ENCODE data around the gene TMIE.

Gene TMIE

DNA sequence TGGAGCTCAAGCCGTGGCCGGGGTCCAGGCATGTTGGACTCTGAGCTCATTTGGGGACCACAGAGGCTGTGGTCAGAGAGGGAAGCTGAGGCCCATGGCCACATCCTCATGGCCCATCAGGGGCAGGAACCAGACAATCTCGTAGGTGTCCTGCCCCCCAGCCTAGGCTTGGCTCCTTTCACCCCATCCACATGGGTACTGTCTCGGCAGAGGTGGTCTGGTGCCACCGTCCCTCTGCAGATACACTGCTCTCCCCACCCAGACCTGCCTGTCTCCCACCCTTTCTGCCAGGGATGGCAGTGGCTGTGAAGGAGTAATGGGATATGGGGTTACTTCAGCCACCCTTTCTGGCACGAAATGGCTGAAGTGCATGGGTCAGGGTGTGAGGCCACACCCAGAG is 8.5 kb downstream of the TMIE start:
- no peak for DNase-seq

DNA sequence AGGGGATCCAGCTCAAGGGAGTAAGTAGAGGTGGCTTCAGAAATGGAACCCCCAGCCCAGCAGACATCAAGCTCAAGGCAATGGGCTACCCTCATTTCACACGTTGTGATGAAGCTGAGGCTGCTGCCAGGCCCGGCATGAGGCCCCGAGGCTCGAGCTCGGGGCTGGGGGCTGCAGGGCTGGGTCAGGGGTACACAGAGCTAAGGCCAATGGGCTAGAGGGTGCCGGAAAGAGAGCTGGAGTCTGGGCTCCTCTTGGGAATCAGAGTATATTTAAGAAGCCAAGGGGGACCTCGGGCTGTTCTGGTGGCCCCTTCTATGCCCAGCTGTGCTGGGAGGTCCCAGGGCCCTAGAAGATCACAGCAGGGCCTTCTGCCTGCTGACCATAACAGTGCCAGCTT is 9.0 kb downstream of the TMIE start:
- no peak for DNase-seq

DNA sequence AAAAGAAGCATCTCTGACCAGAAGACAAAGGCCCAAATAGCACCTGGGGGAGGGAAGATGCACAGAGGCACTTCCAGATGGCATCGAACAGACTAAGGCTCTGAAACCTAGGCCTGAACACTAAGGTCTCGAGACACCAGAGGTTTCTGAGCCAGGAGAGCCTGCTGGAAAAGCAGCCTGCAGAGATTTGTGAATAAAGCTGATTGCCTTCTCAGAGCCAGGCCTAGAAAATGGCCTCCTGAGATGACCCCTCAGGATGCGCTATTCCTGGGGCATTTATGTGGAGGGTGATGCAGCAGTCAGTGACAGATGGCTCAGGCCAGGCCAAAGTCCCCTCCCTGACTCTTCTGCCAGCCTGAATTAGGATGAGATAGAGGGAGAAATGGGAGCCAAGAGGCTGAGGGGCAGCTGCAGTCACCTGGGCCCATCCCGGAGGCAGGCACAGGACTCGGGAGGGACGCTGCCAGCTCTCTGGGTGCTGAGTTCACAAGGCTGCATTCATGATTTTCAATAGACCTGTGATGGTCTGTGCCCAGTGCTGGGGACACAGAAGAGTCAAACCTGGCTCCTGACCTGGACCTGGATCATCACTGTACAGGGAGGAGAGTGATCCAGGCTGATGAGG is 9.6 kb downstream of the TMIE start:
- no peak for DNase-seq

DNA sequence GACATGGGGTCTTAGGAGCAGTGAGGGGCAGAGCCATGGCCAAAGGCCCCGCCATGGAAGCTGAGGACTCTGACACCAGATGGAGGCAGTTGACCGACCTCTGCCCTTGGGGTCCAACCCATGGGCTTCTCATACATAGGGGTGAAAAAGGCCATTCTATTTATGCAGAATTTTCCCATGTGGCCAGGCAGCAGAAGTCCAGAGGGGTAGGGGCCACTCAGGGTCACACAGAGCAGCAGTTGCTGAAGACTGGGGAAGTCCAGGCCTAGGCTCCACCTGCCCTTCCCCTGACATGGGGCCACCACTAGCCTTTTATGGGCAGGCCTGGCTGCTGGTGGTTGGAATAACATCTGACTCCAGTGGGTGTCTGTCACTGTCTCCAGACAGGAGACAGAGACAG is 10.1 kb downstream of the TMIE start:
- DNase-seq: no peak

DNA sequence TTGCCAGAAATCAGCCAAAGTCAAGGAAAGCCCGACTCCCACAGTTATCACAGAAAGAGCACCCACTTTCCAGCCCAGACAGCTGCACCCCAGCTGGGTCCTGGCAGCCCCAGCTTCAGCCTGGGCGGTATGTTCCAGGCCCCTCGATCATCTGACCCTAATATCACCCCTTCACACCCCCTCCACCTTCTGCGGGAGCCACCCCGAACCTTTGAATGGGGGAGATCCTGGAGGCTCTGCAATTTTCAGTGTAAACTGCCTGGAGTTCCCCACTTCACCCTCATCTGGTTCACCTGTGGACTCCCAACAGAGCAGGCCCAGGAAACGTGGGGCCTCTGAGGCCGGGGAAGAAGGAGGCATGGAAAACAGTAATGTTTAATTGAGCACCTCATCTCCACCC is 10.6 kb downstream of the TMIE start:
- no peak for DNase-seq

DNA sequence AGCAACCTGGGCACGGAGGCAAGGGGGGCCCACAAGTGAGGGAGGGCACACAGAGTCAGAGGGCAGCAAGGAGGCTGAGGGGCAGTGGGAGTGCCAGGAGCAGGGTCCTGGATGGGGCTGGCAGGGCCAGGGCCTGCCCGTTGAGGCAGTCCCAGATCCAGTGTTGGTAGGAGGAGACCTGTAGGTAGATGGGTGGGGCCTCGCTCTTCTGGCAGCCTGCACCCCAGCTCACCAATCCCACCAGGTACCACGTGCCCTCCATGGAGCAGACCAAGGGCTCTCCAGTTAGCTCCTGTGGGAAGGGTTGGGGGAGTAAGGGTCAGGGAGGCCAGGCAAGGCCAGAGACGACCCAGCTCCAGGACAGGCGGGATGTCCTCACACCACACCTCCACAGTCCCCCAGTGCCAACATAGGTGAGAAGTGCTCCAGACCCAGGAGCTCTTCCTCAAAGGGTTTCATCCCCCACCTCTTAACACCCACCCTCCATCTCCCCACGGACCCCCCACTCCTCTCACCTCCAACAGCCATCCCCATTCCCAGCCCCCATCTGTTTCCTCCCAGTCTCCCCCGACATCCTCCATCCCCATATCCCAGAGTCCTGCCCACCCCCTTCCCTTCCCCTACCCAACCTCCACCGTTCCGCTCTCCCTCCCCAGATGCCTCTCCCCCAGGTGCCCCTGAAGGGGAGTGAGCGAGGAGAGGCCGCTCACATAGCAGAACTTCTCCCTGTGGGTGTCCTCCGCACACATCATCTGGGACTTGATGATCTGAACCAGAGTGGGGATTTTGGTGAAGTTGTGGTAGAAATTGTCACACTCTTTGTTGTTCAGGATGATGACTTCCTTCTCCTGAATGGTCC is 11.2 kb downstream of the TMIE start:
- no peak for DNase-seq

DNA sequence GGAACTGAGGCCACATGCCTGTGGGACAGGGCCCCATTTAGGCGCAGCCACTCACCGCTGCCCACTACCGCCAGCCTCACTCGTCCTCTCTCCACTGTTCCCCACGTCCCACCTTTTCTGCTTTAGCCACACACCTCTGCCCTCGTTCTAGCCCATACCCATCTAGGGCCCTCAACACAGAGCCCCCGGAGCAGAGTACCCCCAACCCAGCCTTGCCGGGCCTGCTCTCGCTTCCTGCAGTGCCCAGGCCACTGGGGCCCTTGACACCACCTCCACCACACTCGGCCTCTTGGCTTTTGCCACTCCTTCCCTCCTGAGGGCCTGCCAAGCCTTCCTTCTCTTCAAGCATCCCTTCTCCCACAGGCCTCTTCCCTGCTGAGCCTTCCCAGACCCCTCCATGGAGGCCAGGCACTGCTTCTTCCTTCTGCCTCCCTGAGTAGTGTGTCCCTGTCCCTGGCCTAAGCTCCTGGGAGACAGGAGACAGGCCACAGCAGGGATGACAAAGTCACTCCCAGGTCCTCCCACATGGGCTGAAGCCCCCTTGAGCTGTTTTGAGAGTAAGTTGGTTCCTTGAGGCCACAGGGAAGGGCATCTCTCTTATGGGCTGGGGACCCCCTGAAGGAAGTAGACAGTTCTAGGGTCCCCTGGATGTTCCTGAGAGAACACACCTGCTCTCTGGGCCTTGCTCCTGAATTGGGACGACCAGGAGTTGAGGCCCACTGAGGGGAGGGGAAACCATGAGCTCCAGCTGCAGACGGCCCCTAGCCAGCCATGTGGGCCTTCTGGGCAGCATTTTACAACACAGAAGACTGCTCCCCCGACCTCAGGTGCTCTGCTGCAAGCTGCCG is 12.1 kb downstream of the TMIE start:
- no peak for DNase-seq

DNA sequence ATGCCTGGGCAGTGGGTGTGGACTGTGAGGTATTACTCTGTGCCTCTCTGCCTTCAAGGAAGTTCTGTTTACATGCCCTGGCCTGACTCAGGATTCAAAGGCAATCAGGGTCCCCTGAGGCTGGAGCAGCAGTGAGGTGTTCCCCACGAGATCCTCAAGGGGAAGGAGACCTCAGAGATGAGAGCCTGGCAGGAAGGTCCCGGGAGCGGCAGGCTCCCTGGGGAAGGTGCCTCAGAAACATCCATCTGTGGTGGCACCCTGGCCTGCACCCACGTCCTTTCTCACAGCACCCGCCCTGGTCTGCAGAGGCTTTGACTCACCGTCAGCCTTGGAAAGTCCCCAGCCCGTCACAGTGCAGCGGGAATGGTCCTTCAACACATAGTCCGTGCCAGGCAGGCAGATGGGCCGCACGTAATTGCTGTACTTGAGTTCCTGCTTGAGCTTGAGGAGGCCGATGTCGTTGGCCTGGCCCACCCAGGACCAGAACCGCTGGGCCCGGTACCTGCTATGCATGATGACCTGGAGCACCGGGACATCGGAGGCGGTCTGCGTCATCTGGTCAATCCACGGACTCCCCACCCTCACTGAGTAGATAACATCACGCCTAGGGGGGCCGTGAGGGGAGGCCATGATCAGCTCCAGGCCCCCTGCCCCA is 12.8 kb downstream of the TMIE start:
- DNase-seq: no peak

DNA sequence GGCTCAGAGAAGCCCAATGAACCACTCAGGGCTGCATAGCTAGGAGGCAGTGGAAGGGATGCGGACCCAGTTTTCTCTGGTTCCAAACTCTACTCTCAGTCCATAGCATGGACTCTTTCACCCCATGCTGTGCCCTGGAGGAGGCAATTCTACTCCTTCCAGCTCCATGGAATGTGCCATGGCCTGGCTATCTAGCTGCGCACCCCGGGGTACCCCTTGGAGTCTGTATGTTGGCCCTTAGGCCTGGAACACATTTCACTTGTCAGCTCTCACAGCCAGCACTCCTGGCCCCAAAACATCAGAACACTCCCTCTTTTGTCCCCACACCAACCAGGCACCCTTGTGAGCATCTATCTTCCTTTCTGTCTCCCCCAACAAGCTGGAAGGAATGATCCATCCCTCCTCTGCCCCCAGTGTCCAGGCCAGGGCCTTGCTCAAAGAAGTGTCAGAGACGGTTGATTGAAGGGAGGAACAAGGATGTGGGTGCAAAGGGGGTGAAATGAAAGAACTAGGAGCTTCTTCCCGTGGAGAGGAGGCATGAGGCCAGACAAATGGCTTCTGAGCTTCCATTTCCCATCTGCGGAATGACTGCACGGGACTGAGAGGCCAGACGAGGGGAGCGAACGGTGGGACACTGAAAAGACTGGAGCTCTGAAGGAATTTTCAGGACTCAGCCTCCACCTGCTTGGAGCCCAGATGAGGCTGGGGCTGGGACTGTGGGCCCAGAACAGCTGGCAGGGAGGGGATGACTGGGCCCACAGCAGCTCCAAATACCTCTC is 13.7 kb downstream of the TMIE start:
- no peak for DNase-seq

DNA sequence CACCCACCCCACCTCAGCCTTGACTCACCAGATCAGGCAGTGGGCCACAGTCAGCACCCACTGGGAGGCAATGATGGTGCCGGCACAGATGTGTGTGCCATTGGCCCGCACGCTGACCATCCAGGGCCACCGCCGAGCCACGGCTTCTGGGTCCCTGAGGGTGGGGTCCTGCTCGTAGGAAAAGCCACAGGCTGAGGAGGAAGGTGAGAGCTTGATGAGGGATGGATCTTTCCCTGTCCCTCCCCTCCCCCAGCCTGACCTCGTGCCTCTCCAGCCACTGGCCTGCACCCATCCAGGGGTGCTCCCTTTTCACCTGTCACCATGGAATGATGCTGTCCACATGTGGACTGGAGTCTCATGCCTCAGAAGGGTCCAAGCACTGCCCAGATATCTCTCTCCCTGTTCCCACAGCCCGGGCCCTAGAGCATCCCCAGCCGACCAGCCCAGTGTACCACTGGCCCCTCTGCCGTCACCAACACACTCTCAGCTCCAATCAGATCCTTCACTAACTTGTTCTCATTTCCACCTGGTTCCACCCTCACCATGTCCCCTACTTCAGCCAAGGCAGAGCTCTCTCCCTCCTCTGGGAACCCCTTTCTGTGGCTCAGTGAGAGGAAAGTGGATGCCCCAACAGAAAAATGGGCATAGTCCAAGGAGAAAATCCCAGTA is 14.4 kb downstream of the TMIE start:
- DNase-seq: no peak

DNA sequence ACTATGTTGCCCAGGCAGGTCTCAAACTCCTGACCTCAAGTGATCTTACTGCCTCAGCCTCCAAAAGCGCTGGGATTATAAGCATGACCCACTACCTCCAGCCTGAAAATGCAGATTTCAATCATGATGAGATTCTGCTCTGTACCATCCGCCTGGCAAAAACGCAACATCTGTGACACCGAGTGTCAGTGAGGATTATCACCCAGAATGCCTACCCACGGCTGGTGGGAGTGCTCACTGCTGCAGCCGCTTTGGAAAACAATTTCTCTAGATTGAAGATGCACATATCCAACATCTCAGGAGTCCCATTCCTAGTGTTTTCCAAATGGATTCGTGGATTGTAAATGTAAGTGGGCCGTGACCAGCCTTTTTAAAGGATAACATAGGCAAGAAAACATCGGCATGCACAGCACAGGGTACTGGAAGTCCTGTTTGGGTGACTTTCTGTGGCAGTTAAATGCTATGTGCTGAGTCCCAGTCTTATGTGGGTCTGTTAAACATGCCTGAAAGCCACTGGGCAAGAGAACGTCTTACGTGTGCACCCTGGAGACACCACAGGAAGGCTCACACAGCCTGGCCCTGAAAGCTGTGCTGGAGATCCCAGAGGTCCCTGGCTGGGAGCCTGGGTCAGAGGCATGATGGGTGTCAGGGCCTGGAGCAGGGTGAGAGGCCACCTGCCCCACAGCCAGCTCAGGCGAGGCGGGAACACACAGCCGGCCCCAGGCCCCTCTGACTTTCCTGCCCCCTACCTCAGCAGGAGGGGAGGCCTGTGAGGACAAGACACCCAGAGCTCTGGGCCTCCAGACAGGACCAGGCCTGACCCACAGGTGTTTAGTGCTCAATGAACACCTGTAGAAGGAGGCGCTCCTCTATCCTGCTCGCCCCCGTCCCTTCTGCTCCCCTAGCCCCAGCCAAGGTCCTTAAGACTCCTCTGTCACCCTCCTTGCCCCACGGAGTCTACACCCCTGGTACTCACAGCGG is 15.6 kb downstream of the TMIE start:
- no peak for DNase-seq

DNA sequence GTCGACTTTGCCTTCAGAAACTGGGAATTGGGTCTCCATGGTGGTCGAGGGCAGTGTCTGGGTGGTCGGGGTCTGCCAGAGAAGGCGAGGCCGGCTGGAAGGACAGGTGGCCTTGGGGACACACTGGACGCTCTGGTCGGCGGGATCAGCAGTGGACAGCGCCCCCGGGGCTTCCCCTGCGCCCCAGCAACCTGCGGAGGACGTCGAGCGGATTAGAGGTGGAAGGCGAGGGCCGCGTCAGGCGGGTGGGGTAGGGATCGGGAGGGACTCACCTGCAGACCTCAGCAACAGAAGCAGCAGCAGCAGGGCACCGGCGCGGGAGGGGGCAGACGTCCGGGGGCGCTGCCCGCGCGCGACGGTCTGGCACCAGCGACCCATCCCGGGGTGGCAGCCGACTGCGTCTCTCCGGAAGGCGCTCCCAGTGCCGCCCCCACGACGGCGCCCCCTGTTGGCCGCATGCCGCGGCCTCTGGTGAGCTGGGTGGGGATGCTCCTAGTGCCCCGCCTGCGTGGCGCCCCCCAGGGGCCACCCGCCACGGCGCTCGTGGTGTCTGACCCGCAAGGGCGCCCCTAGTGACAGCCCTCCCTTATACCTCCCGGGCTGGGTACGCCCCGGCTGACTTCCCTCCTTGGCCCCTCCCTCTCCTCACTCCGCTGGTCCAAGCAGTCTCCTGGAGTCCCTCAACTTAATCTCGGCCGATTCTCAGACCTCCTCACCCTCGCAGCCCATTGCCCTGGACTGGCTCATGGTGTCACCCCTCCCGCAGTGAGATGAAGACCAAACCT is 16.4 kb downstream of the TMIE start, which contains the start of gene PRSS50:
PRSS50 (minus strand) TSS at position 423 of the 785 bp plus-strand sequence; CDS start at position 378, 45 bp downstream.
- no peak for DNase-seq

DNA sequence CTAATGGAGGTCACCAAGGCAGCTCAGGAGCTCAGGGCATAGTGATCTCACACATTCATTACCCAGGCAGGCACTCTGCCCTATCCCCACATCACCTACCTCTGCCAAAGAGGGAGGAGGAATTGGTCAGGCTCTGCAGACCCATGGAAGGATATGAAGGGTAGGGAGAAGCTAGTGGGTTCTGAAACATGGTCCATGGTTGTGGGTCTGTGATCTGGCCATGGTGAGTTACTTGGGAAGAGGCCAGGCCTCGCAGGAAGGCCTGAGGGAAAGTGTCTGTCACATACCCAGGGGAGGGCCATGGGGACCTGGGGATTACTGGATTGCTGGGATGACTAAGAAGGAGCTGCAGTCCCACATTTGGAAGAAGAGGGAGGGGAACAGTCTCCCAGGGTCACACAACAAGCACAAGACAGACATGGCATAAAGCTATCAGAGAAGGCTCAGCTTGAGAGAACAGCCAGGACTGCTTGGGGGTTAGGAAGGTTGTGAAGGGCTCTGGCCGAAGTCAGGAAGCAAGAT is 17.9 kb downstream of the TMIE start:
- no peak for DNase-seq

DNA sequence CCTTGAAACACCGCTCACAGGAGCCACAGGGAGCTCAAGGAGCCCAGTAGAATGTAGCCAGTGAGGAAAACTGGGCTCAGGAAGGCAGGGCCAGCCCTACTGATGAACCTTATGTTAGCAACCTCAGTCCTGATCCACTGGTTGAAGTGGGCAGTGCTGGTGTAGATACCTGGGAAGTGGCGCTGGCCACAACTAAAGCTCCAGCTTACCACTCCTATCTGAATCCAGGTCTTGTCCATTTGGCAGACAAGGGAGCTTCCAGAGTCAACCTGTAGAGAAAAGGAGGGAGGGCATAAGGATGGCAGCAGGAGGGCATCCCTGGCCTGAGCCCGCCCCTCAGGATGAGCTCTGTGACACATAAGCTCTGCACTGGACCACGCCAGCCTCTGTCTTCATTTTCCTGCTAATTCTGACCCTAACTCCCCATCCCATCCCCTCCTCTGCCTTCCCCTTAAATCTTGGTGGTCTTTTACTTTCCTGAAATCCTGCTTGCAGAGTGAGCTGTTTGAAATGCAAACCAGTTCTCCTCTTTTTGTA is 18.6 kb downstream of the TMIE start:
- DNase-seq: no peak

DNA sequence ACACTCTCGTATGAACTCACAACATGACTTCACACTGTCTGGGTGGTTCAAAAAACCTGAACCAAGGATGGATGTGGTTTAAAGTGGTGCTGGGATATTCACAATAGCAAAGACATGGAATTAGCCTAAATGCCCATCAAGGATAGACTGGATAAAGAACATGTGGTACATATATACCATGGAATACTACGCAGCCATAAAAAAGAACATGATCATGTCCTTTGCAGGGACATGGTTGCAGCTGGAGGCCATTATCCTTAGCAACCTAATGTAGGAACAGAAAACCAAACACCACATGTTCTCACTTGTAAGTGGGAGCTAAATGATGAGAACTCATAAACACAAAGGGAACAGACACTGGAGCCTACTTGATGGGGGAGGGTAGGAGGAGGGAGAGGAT is 19.8 kb downstream of the TMIE start:
- no peak for DNase-seq

DNA sequence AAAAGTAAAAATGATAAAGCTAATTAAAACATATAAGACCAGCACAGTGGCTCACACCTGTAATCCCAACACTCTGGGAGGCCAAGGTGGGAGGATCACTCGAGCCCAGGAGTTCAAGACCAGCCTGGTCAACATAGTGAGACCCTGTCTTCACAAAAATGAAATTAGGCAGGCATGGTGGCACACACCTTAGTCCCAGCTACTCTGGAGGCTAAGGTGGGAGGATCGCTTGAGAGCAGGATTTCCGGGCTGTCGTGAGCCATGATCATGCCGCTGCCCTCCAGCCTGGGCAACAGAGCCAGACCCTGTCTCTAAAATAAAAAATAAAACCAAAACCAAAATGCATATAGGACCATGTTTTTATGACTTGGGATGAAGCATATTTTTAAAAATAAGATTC is 21.3 kb downstream of the TMIE start:
- DNase-seq: no peak

DNA sequence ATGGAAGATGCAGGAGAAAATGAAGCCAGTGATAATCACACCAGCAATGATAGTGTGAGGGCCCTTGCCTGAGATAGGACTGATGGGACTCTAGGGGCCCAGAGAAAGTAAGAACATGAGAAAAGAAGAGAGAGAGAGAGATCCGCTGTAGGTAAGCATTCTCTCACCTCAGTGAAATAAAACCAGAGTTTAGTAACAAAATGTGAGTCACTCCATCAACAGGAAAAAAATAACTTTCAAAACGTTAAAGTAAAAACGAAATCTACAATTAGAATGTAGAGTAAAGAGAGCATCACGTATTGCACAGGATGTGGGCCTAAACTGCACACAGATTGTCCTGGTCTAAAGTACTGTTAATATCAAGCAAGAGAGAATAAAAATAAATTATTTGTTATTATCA is 23.2 kb downstream of the TMIE start:
- no peak for DNase-seq

DNA sequence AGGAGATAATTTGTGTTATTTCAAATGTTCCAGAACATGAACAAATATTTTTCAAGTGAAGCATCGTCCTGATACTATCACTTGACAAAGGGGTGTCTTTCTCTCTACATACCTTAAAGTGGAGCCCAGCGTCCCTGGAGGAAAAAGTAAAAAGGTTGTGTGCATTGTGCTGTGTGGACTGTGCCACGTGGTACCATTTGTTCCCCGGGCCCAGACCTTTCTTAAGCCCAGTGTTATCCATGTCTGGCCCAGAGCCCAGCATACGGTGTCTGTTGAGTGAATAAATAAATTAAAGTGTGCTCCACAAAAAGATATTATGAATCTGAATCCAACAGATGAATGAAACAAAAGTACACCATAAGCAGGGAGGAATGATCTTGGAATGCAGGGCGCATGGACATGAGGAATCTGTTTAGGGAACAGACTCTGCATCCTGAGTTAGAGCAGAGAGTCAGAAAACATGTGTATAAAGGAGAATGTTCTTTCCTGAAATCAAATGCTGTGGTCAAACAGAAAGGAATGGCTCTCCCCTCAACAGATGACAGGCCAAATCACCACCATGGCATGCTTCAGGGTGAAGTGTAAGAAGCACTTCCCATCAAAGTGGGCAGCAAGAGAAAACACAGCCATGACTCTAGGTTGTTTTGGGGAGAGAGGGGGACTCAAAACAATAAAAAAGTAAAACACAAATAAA is 24.6 kb downstream of the TMIE start:
- no peak for DNase-seq
